ENCODE data around the gene ZNF385A. TPM values are rescaled to one million over a fixed set of nuclear protein-coding genes. Genes with fewer than 3 reads are reported as not detected.

Gene ZNF385A
- total and polyA plus RNA-seq, 2 donors (not counting 3 experiments of a cell fraction or from before 2014, with no cell fraction given): 1.6 to 7.9 TPM

GRCh38 chr12:54401119-54401518 is 16.6 kb upstream of the ZNF385A start:
- intact Hi-C loops (cut with micrococcal nuclease) (no loop called here), dilution Hi-C loops (cut with MboI; ENCODE audit: extremely low pct_ligation_motif_present, low sequenced_read_pairs) (no loop called here)
- Histone ChIP-seq H3K27ac (ENCODE audit: insufficient read depth, low read depth, low read length) (no peak overlapping the region), H3K79me2 (ENCODE audit: control insufficient read depth, insufficient read depth, low read length) (peaks cover 59% of the 10 kb centered on the region), H3K9me3 (replicated peaks; ENCODE audit: control insufficient read depth, insufficient read depth, low read length) (no peaks in the 10 kb centered on the region), H3K4me1 (ENCODE audit: control insufficient read depth, extremely low read depth, insufficient read depth, low read length) (no peaks in the 10 kb centered on the region), H3K27me3 (ENCODE audit: control insufficient read depth in 2 of 2, insufficient read depth in 2 of 2, low read length in 2 of 2) (no peaks in the 10 kb centered on the region), H3K4me3 (replicated peaks in 1 of 3; ENCODE audit: insufficient read depth in 1 of 3, low read depth in 1 of 3, low read length in 3 of 3) (no peak overlapping the region), H3K9ac (replicated peaks; ENCODE audit: extremely low read depth, insufficient read depth, low read length) (no peak overlapping the region), H3K4me2 (ENCODE audit: insufficient read depth, low read length) (no peak overlapping the region), H4K20me1 (replicated peaks; ENCODE audit: control insufficient read depth, extremely low read depth, insufficient read depth, low read length) (peaks cover 2% of the 10 kb centered on the region), H3K9me1 (replicated peaks; ENCODE audit: control insufficient read depth, extremely low read depth, insufficient read depth, low read length) (no peaks in the 10 kb centered on the region), H3K36me3 (ENCODE audit: control insufficient read depth in 2 of 2, extremely low read depth in 1 of 2, insufficient read depth in 2 of 2, low read length in 2 of 2) (peaks cover 85 to 87% of the 10 kb centered on the region in 2 experiments), H2AFZ (ENCODE audit: low read depth, low read length) (no peak overlapping the region)
- no peak for DNase-seq (ENCODE audit: low read depth, low spot score)
- no peak for TF ChIP-seq MAX (IDR thresholded peaks at IDR 0.05; ENCODE audit: insufficient read depth, insufficient read length)
- TF ChIP-seq POLR2A (IDR thresholded peaks at IDR 0.05; ENCODE audit: low read depth, low read length): no peak
- TF ChIP-seq POLR2AphosphoS5 (IDR thresholded peaks at IDR 0.05; ENCODE audit: insufficient read depth, low read depth, low read length): no peak
- TF ChIP-seq GATA2 (IDR thresholded peaks at IDR 0.05; ENCODE audit: insufficient read depth, insufficient read length, low read depth, low read length): no peak
- TF ChIP-seq MYC (IDR thresholded peaks at IDR 0.05; ENCODE audit: low read depth, low read length): no peak
- no peak for TF ChIP-seq CTCF (IDR thresholded peaks at IDR 0.05; ENCODE audit: extremely low read depth in 1 of 2, insufficient read depth in 1 of 2, low read depth in 1 of 2, low read length in 2 of 2)
- ChIA-PET POLR2A (interaction anchor here (2.0 kb wide), 1 partner anchor 31 kb away, joined by 15 read pairs; no protein-coding TSS in a partner anchor), CTCF (interaction anchor here (2.4 to 12.1 kb wide), 5 partner anchors 11 to 41 kb away, joined by 13 to 517 read pairs (median 95); partner anchors contain the start of gene ITGA5)
- no TSS peak for BruUV-seq (replicated peaks)
- FAIRE-seq: no peak

Measured in endothelial cell of umbilical vein (primary cell).